CMK (cell line): ENCODE measurements around the gene PPIP5K2.
A peak's percentile ranks its signal among the peaks of the same experiment; 100 is the strongest.
"Not testable (repeated sequence)": the region's sequence is repeated elsewhere in the genome, so short reads cannot be mapped to it uniquely, and the experiment has no call there.

Experiments
- DNase-seq: peaks from one replicate; pipeline ENCODE4 v3.0.0-alpha.2; 2010; ENCODE audit warnings: low read depth

Gene PPIP5K2

GRCh38 chr5:103122242-103122641 is 2.1 kb downstream of the PPIP5K2 start:
- no peak for DNase-seq

DNA sequence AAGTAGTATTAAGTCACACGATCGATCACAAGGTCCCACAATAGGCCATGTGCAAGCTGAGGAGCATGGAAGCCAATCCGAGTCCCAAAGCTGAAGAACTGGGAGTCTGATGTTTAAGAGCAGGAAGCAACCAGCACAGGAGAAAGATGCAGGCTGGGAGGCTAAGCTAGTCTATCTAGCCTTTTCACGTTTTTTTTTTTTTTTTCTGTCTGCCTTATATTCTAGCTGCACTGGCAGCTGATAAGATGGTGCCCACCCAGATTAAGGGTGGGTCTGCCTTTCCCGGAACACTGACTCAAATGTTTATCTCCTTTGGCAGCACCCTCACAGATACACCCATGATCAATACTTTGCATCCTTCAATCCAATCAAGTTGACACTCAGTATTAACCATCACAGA is 6.5 kb downstream of the PPIP5K2 start:
- DNase-seq: no peak

DNA sequence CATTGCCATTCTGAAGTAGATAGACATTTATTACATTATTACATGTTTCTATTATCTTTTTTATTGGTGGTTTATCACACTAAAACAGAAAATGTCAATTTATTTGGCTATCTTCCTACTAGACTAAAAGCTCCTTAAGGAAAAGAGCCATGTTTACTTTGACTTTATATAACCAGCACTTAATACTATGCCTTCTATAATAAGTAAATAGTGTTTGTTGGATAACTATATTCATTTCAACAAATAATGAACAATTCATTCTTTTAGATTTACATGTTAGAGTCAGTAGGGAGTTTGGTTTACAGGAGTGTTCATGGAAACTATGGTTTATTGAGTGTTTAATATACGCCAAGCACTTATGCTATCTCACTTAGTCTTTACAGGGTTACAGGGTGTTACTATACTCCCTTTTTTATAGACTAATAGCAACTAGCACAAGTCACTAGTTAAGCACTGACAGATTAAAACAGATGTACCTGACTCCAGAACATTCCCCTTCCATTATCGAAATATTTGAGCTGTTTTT is 7.3 kb downstream of the PPIP5K2 start:
- DNase-seq: no peak

- no peak for DNase-seq
Observed at GRCh38 chr5:103128202-103128601, 8.1 kb downstream of the PPIP5K2 start.

GRCh38 chr5:103132684-103133083 is 12.6 kb downstream of the PPIP5K2 start:
- no peak for DNase-seq

GRCh38 chr5:103133231-103133630 is 13.1 kb downstream of the PPIP5K2 start:
- DNase-seq: no peak

- no peak for DNase-seq
Observed at GRCh38 chr5:103135461-103135860, 15.4 kb downstream of the PPIP5K2 start.

- DNase-seq: no peak
Observed at GRCh38 chr5:103138202-103138690, 18.1 kb downstream of the PPIP5K2 start.

- peak; percentile 51 for DNase-seq
Observed at GRCh38 chr5:103139264-103139865, 19.3 kb downstream of the PPIP5K2 start.

DNA sequence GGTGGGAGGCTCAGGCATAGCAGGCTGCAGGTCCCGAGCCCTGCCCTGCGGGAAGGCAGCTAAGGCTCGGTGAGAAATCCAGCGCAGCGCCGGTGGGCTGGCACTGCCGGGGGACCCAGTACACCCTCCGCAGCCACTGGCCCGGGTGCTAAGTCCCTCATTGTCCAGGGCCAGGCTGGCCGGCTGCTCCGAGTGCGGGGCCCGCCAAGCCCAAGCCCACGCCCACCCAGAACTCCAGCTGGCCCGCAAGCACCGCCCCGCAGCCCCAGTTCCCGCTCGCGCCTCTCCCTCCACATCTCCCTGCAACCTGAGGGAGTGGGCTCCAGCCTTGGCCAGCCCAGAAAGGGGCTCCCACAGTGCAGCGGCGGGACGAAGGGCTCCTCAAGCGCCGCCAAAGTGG is 22.0 kb downstream of the PPIP5K2 start:
- not testable (repeated sequence) for DNase-seq

DNA sequence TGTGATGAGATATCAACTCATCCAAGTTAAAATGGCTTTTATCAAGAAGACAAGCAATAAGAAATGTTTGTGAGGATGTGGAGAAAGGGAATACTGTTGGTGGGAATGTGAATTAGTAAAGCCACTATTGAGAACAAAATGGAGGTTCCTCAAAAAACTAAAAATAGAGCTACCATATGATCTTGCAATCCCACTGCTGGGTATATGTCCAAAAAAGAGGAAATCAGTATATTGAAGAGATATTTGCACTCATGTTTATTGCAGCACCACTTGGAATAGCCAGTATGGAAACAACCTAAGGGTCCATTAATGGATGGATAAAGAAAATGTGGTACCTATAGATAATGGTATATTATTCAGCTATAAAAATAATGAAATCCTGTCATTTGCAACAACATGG is 25.1 kb downstream of the PPIP5K2 start:
- no peak for DNase-seq

DNA sequence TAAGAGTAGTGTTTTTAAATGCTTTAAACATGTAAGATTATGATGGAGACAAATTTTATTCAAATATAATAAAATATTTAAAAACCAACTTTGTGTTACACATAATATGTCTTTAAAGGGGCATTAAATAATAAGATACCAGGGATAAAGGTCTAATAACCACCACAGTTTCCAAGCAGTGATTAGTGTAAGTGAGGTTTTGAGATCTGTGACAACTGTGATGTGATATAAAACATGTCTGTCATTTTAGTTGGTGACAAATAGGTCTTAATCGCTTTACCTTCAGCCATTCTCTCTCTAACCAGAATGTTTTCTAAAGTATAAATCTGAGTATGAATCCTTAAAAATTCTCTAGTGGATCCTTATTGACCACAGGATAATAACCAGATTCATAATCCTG is 28.1 kb downstream of the PPIP5K2 start:
- DNase-seq: no peak

GRCh38 chr5:103151156-103151555 is 31.1 kb downstream of the PPIP5K2 start:
- DNase-seq: no peak

- DNase-seq: no peak
Observed at GRCh38 chr5:103166706-103167105, 46.6 kb downstream of the PPIP5K2 start.

GRCh38 chr5:103174147-103174546 is 54.0 kb downstream of the PPIP5K2 start:
- no peak for DNase-seq

- DNase-seq: no peak
Observed at GRCh38 chr5:103177543-103177942, 57.4 kb downstream of the PPIP5K2 start.

DNA sequence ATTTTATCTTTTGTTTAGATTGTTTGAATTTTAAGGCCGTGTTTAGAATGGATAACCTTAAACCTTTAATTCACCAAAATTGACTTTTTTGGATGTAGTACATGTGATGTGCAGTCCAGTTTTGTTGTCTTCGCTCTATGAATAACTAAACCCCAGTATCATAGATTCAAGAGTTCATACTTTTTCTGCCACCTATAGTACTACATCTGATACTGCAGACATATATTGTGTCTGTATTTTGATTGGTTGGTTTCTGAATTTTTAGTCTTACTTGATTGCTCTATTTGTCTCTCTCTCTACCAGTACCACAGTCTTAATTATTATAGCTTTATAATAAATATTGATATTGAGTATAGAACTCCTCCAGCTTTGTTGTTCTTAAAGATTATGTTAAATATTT is 58.1 kb downstream of the PPIP5K2 start:
- no peak for DNase-seq

DNA sequence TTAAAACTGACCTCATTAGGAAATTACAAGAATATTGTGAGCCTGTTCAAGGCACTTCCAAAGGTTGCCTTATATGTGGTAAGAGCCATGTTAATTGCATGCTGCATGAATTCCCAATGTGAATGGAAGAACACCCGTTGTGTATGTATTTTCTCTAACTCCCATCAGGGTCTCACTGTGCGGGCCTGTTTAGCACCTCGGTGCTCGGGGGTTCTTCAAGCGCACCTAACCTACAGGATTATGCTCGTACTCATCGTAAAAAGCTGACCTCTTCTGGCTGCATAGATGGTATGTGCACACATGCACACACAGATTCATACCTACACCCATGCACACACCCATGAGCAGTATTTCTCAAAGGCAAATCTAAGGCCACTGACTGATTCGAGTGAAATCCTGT is 66.1 kb downstream of the PPIP5K2 start:
- DNase-seq: no peak

DNA sequence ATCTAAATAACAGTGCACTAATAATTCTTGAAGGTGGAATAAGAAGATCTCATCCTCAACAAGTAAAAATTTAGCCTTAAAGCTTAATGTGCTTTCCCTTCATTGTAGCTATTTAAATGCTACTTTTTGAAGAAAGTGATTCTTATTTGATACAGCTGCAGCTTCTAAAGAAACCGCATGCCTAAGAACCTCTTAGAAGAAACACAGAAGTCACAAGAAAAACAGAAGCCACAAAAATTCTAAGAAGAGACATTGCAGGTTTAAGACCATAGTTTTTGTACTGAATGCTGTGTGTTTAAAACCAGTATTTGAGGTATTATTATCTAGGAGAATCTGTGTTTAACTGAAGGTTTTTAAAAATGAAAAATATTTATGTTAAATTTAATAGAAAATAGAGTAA is 68.3 kb downstream of the PPIP5K2 start:
- no peak for DNase-seq

GRCh38 chr5:103203226-103203625 is 83.1 kb downstream of the PPIP5K2 start:
- no peak for DNase-seq

DNA sequence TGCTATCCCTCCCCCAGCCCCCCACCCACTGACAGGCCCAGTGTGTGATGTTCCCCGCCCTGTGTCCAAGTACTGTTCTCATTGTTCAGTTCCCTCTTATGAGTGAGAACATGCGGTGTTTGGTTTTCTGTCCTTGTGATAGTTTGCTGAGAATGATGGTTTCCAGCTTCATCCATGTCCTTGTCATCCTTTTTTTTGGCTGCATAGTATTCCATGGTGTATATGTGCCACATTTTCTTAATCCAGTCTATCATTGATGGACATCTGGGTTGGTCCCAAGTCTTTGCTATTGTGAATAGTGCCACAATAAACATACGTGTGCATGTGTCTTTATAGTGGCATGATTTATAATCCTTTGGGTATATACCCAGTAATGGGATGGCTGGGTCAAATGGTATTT is 84.9 kb downstream of the PPIP5K2 start:
- DNase-seq: not testable (repeated sequence)

GRCh38 chr5:103205991-103206700 is 86.0 kb downstream of the PPIP5K2 start:
- DNase-seq: no peak

GRCh38 chr5:103207011-103207410 is 86.9 kb downstream of the PPIP5K2 start:
- DNase-seq: no peak

DNA sequence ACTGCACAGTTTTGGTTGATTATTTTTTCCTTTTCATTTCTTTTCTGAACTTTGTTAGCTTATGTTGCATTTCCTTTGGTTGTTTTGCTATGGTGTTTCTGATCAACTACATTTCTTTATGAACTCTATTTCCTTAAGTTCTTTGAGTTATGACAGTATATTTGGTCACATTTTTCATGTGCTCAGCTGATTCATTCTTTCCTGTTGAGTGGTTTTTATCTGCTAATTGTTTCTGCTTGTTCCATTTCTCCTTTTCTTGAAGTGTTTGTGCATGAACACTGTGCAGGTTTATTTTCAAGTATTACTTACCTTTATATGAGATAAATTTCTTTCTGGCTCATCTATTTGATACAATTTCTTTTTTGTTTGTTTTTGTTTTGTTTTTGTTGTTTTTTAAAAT is 87.6 kb downstream of the PPIP5K2 start:
- no peak for DNase-seq
